ENCODE results near the gene NTM. TPM values are rescaled to one million over a fixed set of nuclear protein-coding genes. Genes with fewer than 3 reads are reported as not detected.

Gene NTM
- polyA plus RNA-seq, 4 donors = 36.2 to 52.4 (median 44.4) TPM

- no peak for DNase-seq (ENCODE audit: low read depth in 4 of 4, low spot score in 3 of 4)
Measured at GRCh38 chr11:131756479-131757110, 386.2 kb downstream of the NTM start.

- no peak for DNase-seq (ENCODE audit: low read depth in 4 of 4, low spot score in 3 of 4)
Measured at GRCh38 chr11:131758726-131759125, 388.3 kb downstream of the NTM start.

GRCh38 chr11:131759140-131759539 lies 388.7 kb downstream of the NTM start:
- no peak for DNase-seq (ENCODE audit: low read depth in 4 of 4, low spot score in 3 of 4)

GRCh38 chr11:131760091-131761061 lies 390.0 kb downstream of the NTM start:
- peak in 2 of 4 donors; percentile 19 to 39 for DNase-seq (ENCODE audit: low read depth in 4 of 4, low spot score in 3 of 4)

GRCh38 chr11:131762346-131763110 lies 392.1 kb downstream of the NTM start:
- DNase-seq (ENCODE audit: low read depth in 4 of 4, low spot score in 3 of 4) = no peak

GRCh38 chr11:131763193-131763890 lies 392.9 kb downstream of the NTM start:
- DNase-seq (ENCODE audit: low read depth in 4 of 4, low spot score in 3 of 4) = no peak

- DNase-seq (ENCODE audit: low read depth in 4 of 4, low spot score in 3 of 4) = no peak
Measured at GRCh38 chr11:131764126-131764525, 393.7 kb downstream of the NTM start.

GRCh38 chr11:131764649-131765048 lies 394.2 kb downstream of the NTM start:
- no peak for DNase-seq (ENCODE audit: low read depth in 4 of 4, low spot score in 3 of 4)

- no peak for DNase-seq (ENCODE audit: low read depth in 4 of 4, low spot score in 3 of 4)
Measured at GRCh38 chr11:131766637-131767036, 396.2 kb downstream of the NTM start.

GRCh38 chr11:131767421-131767820 lies 397.0 kb downstream of the NTM start:
- DNase-seq (ENCODE audit: low read depth in 4 of 4, low spot score in 3 of 4) = no peak

- DNase-seq (ENCODE audit: low read depth in 4 of 4, low spot score in 3 of 4) = no peak
Measured at GRCh38 chr11:131770801-131771200, 400.4 kb downstream of the NTM start.

- DNase-seq (ENCODE audit: low read depth in 4 of 4, low spot score in 3 of 4) = no peak
Measured at GRCh38 chr11:131771471-131771870, 401.1 kb downstream of the NTM start.

GRCh38 chr11:131773626-131774025 lies 403.2 kb downstream of the NTM start:
- no peak for DNase-seq (ENCODE audit: low read depth in 4 of 4, low spot score in 3 of 4)

GRCh38 chr11:131776211-131776610 lies 405.8 kb downstream of the NTM start:
- DNase-seq (ENCODE audit: low read depth in 4 of 4, low spot score in 3 of 4) = no peak

- no peak for DNase-seq (ENCODE audit: low read depth in 4 of 4, low spot score in 3 of 4)
Measured at GRCh38 chr11:131785801-131786200, 415.4 kb downstream of the NTM start.

- no peak for DNase-seq (ENCODE audit: low read depth in 4 of 4, low spot score in 3 of 4)
Measured at GRCh38 chr11:131787119-131787518, 416.7 kb downstream of the NTM start.

- no peak for DNase-seq (ENCODE audit: low read depth in 4 of 4, low spot score in 3 of 4)
Measured at GRCh38 chr11:131790586-131790985, 420.2 kb downstream of the NTM start.

GRCh38 chr11:131792243-131792642 lies 421.8 kb downstream of the NTM start:
- no peak for DNase-seq (ENCODE audit: low read depth in 4 of 4, low spot score in 3 of 4)

GRCh38 chr11:131796089-131796488 lies 425.7 kb downstream of the NTM start:
- no peak for DNase-seq (ENCODE audit: low read depth in 4 of 4, low spot score in 3 of 4)

- no peak for DNase-seq (ENCODE audit: low read depth in 4 of 4, low spot score in 3 of 4)
Measured at GRCh38 chr11:131796541-131796940, 426.1 kb downstream of the NTM start.
